Stimulated activated CD4-positive, alpha-beta T cell treated with anti-CD3 and anti-CD28 coated beads, Interleukin-4, amount 100 ng/mL, for 48 hours (primary cell): ENCODE measurements around the gene TGM5.
"Not testable (repeated sequence)": the region's sequence is repeated elsewhere in the genome, so short reads cannot be mapped to it uniquely, and the experiment has no call there.

Experiments used
- DNase-seq, 2 donors: peaks; one replicate each; pipeline ENCODE4 v3.0.0-alpha.2; 2020; ENCODE audit warnings: low read depth in 2 of 2

Gene TGM5

DNA sequence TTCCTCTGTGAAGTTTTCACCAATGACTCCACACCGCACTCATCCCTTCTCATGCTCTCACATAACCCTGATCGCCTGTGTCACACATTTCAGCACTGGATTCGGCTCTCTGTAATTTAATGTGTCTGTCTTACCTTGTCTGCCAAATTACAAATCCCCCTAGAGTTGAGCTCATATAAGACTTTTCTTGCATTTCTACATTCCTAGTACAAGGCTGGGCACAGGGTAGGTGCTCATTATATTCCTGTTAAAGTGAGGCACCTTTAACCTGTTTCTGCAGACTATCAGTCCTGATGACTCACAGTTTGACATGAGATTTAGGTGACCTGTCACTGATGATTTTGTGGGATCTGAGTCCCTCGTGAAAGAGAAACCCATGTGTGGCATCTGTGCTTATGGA is 22.6 kb downstream of the TGM5 start:
- no peak for DNase-seq

DNA sequence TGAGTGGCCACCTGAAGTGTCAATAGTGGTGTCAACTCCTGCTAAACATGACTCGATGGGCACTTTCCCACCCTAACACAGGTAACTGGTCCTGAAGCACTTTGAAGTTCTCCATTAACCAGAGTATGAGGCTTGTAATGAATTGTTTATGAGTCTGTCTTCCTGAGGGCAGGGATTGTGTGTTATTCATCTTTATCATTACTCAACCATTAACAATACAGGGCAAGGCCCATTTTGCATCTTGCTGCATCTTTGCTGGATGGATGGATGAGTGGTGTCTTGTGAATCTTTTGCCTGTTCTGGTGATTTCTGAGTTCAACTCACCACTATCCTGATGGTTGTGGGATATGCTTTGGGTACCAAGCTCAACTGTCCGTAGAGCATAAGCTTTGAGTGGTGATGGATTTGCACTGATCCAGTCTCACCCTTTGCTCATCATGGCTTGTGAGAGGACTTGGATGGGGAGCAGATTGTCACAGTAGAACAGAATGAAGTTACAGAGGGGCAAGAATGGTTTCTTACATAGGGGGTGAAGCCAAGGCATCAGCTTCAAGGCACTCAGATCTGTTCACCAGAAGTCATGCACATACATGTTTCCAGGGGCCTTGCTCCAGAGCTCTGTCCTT is 23.6 kb downstream of the TGM5 start:
- no peak for DNase-seq

GRCh38 chr15:43242616-43243015 is 24.1 kb downstream of the TGM5 start:
- DNase-seq: no peak

DNA sequence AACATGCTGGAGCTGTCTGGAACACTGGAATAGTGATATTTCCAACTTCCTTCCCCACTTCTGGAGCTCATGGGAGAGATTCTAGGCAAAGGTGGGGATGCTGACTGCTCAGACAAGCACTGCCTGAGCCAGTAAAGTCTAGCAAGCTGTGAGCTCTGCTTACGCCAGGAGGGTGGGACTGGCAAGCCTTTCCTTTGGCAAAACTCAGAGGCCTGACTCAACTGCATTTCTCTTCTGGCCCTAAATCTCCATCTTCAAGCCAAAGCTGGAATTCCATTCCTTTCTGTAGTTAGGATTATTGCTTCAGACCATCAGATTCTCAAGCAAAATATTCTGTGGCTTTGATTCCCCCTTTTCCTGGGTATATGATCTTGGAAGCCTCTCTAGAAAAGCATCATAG is 25.6 kb downstream of the TGM5 start:
- no peak for DNase-seq

GRCh38 chr15:43239732-43240491 is 26.8 kb downstream of the TGM5 start:
- DNase-seq: no peak

DNA sequence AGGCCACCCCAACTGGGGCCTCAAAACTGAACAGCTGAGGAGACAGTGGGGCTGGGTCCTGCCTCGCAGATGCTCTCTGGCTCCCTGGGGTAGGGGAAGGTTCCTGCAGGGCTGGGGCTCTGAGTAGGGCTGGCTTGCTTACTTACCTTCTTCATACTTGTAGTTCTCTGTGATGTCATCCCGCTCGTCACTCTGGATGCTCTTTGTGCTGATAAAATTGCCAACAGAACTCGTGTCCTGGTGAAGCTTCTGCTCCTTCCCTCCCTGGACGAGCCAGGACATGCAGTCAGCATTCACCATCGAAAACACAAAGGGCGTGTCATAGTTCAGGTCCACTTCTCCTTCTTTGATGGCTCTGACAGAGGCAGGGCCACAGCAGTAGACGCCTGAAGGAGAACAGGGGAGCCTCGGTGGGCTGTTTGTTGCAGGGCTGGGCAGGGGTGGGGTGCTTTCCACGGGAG is 28.0 kb downstream of the TGM5 start:
- DNase-seq: no peak

DNA sequence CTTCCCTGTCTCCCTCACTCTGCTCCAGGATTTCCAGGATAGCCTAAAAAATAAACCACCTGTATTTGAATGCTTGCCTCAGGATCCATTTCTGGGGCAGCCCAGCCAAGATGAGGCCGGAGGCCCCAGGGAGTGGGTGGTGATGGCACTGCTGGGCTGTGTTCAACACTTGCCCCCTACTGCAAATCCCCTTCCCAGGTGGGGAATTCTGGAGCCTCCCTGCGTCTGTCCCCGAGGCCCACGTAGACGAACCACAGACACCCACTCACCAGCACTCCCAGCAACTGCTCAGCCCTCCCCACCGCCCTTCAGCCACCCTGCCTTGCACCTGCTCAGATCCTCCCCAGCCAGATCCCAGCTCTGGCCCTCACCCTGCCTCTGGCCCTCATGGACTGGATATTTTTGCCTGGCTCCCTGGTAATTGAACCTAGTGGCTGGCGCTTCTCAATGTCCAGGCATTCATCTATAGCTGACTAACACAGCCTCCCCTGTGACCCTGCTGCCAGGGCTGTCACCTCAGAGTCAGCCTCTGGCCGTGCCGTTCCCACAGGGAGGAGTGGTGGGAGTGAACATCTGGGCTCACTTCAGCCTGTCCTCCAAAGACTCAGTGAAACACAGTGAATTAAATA is 28.8 kb downstream of the TGM5 start:
- no peak for DNase-seq

- no peak for DNase-seq
Observed at GRCh38 chr15:43235536-43235935, 31.2 kb downstream of the TGM5 start.

- no peak for DNase-seq
Observed at GRCh38 chr15:43232289-43232874, 34.3 kb downstream of the TGM5 start.

GRCh38 chr15:43230640-43231115 is 36.0 kb downstream of the TGM5 start:
- DNase-seq: no peak

GRCh38 chr15:43229977-43230376 is 36.8 kb downstream of the TGM5 start:
- DNase-seq: no peak

DNA sequence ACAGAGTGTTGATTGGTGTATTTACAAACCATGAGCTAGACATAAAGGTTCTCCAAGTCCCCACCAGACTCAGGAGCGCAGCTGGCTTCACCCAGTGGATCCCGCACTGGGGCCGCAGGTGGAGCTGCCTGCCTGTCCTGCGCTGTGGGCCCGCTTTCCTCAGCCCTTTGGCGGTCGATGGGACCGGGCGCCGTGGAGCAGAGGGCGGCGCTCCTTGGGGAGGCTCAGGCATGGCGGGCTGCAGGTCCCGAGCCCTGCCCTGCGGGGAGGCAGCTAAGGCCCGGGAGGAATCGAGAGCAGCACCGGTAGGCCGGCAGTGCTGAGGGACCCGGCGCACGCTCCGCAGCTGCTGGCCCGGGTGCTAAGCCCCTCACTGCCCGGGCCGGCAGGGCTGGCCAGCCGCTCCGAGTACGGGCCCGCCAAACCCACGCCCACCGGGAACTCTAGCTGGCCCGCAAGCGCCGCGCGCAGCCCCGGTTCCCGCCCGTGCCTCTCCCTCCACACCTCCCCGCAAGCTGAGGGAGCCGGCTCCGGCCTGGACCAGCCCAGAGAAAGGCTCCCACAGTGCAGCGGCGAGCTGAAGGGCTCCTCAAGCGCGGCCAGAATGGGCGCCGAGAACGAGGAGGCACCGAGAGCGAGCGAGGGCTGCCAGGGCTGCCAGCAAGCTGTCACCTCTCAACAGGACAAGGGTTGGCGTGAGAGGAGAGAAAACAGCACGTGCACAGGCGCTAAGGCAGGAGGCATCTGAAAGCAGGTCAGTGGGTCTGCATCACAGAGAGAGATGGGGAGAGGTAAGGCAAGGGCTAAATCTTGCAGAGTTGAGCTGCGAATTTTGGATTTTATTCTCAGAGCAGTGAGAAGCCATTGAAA is 40.1 kb downstream of the TGM5 start:
- no peak for DNase-seq

GRCh38 chr15:43225950-43226255 is 40.8 kb downstream of the TGM5 start:
- DNase-seq: not testable (repeated sequence)

GRCh38 chr15:43225201-43225949 is 41.4 kb downstream of the TGM5 start:
- DNase-seq: peak; percentile 3 to 31

GRCh38 chr15:43221422-43221821 is 45.3 kb downstream of the TGM5 start:
- no peak for DNase-seq

- no peak for DNase-seq
Observed at GRCh38 chr15:43220991-43221403, 45.7 kb downstream of the TGM5 start, which contains the start of gene EPB42. Gene EPB42 (minus strand): TSS chr15:43221018. CDS start chr15:43220825, 193 bp downstream.

- no peak for DNase-seq
Observed at GRCh38 chr15:43219929-43220928, 46.5 kb downstream of the TGM5 start.

DNA sequence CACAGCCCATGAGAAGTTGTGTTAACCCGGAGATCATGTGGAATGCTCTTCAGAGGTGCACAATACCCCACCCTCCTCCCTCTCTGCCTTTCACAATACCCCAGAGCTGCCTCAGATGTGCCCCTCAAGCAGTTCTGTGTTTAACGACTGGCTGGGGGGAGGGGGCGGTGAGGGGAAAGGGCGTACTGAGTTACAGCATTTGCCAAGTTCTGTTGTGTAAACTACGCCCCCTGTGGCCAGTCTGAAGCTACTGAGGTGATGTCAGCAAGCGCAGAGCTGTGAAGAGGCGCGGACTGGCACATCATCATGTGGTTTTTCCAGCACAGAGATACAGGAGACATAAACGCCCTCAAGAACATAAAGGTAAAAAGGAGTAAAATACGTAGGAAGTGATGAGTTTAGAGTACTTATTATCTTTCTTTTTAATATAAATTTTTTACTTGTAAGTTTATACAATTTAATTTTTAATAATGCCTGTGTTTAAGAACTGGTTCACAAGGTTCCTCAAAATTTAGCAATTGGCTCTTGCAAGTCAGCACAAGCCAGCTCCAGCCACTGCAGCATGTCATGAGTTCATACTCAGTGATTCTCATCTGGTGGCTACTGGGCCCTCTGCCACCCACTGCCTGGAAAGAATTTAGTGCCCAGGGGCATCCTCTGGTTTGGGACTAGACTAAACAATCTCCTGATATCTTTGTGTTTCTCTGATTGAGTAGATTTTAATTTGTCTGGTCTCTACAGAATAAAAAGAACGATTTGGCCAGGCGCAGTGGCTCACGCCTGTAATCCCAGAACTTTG is 47.6 kb downstream of the TGM5 start:
- DNase-seq: peak in 1 of 2 donors; percentile 9

DNA sequence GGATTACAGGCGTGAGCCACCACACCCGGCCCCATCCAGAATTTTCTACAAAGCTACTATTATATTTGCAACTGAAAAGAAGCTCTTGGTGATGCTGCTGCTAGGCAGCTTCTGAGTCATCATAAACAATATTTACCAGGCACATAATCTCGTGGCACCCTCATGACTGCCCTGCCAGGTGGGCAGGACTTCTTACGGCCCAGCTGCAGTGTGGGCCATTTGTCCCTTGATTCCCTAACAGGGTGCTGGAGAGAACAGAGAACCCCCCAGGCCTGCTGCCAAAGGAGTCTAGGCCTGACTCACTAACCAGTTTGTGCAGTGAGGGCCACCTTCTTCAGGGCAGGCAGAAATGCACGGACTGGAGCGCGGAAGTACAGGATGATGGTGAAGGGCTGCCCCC is 50.8 kb downstream of the TGM5 start:
- DNase-seq: no peak
